Uterus (tissue), 2 donors: Measurements from ENCODE around the gene ARAP1.

Experiments used
- CTCF ChIP-seq, 4 experiments: fragments of 200-600 bp in 2 of 4; fragments of 450-650 bp in 2 of 4; sonication (generic) in 2 of 4; IDR thresholded peaks; one replicate each; pipeline ENCODE4 v1.5.1; 2016 to 2019; ENCODE audit warnings: antibody characterized with exemption in 4 of 4, mild to moderate bottlenecking in 2 of 4, moderate library complexity in 1 of 4
- POLR2A ChIP-seq, 2 donors: fragments of 450-650 bp; IDR thresholded peaks; one replicate each; pipeline ENCODE4 v1.6.1; 2016; ENCODE audit warnings: antibody characterized with exemption in 2 of 2, mild to moderate bottlenecking in 1 of 2, moderate library complexity in 1 of 2

- TF ChIP-seq CTCF (IDR thresholded peaks at IDR 0.05) (peak in 3 of 4 experiments; percentile 50 to 55 (median 55)), POLR2A (IDR thresholded peaks at IDR 0.05) (no peak)
Observed at GRCh38 chr11:72684236-72684912, 67.8 kb downstream of the ARAP1 start.
